ENCODE results near the gene DNM3. TPM values are rescaled to one million over a fixed set of nuclear protein-coding genes. Genes with fewer than 3 reads are reported as not detected.

Gene DNM3
- total and polyA plus RNA-seq, 9 of the 15 experiments (the other 6 are each of a cell fraction or from before 2014, with no cell fraction given), result 0.08 to 0.36 (median 0.22) TPM; not detected in 1

- TF ChIP-seq ATF3 (IDR thresholded peaks at IDR 0.05) (no peak), ATF3 (CRISPR knock-in tag; conservative IDR thresholded peaks at IDR 0.05) (0 out of 2 replicates have a peak, but pooled peaks have one; percentile 30), ZNF175 (CRISPR knock-in tag; IDR thresholded peaks at IDR 0.05; ENCODE audit: low read depth) (peak; percentile 80), DEAF1 (CRISPR knock-in tag; IDR thresholded peaks at IDR 0.05) (peak; percentile 91), KLF16 (IDR thresholded peaks at IDR 0.05) (peak; percentile 79; the same call in 1 of the 2 replicates), NFE2L1 (tag; IDR thresholded peaks at IDR 0.05; ENCODE audit: borderline replicate concordance, low read depth) (no peak), PYGO2 (tag; IDR thresholded peaks at IDR 0.05) (0 out of 2 replicates have a peak, but pooled peaks have one; percentile 47), E4F1 (CRISPR knock-in tag; IDR thresholded peaks at IDR 0.05; ENCODE audit: borderline replicate concordance) (peak; percentile 43; the same call in 1 of the 2 replicates), ZNF197 (CRISPR knock-in tag; IDR thresholded peaks at IDR 0.05; ENCODE audit: low read depth) (0 out of 2 replicates have a peak, but pooled peaks have one; percentile 40), ZNF23 (CRISPR knock-in tag; IDR thresholded peaks at IDR 0.05) (no peak), ZMIZ1 (IDR thresholded peaks at IDR 0.05; ENCODE audit: low read depth in 2 of 2, low read length in 2 of 2) (peak in 1 of 2 experiments; percentile 11; a peak in 1 of 4 replicates), TAF1 (IDR thresholded peaks at IDR 0.05; ENCODE audit: control insufficient read depth, extremely low read depth, insufficient read depth, low read length, severe bottlenecking) (peak; percentile 52), HMBOX1 (IDR thresholded peaks at IDR 0.05) (peak; percentile 47; the same call in 1 of the 2 replicates), ZNF717 (CRISPR knock-in tag; IDR thresholded peaks at IDR 0.05) (no peak), DIDO1 (tag; IDR thresholded peaks at IDR 0.05; ENCODE audit: low read depth) (no peak; the same call in 1 of the 2 replicates)
Measured at GRCh38 chr1:172449585-172450523, 608.6 kb downstream of the DNM3 start (continued).
